GM12878 (cell line): ENCODE data around the gene TAF4.

Source experiments
- KAT2A ChIP-seq: conservative IDR thresholded peaks from 2 replicates; pipeline ENCODE4 v1.6.1; 2011; ENCODE audit warnings: low read depth, low read length; ENCODE audit not compliant: control insufficient read depth
- POLR2A ChIP-seq: IDR thresholded peaks from 2 replicates; pipeline ENCODE4 v1.6.1; 2011; ENCODE audit warnings: low read depth, mild to moderate bottlenecking, low read length
- RAD21 ChIP-seq: IDR thresholded peaks from 2 replicates; pipeline ENCODE4 v1.6.1; 2011; ENCODE audit warnings: mild to moderate bottlenecking, low read depth, low read length, moderate library complexity; ENCODE audit not compliant: insufficient read depth
- RCOR1 ChIP-seq: conservative IDR thresholded peaks from 2 replicates; pipeline ENCODE4 v1.6.1; 2012; ENCODE audit warnings: low read depth, low read length, improper control_type of control experiment
- YY1 ChIP-seq: IDR thresholded peaks from 2 replicates; pipeline ENCODE4 v1.6.1; 2011; ENCODE audit warnings: low read depth, mild to moderate bottlenecking, low read length
- TF ChIP-seq, protein P1 (sequence below), 3 experiments: IDR thresholded peaks in 2 of 3; conservative IDR thresholded peaks in 1 of 3; 2 replicates each; pipeline ENCODE4 v1.5.1; 2011; ENCODE audit warnings: low read depth in 3 of 3, low read length in 3 of 3, mild to moderate bottlenecking in 3 of 3, control low read depth in 2 of 3, moderate library complexity in 2 of 3, inconsistent platforms in 1 of 3, mixed read lengths in 1 of 3; ENCODE audit not compliant: control insufficient read depth in 2 of 3, insufficient read depth in 1 of 3; ENCODE audit errors: extremely low read depth in 1 of 3

DNA sequence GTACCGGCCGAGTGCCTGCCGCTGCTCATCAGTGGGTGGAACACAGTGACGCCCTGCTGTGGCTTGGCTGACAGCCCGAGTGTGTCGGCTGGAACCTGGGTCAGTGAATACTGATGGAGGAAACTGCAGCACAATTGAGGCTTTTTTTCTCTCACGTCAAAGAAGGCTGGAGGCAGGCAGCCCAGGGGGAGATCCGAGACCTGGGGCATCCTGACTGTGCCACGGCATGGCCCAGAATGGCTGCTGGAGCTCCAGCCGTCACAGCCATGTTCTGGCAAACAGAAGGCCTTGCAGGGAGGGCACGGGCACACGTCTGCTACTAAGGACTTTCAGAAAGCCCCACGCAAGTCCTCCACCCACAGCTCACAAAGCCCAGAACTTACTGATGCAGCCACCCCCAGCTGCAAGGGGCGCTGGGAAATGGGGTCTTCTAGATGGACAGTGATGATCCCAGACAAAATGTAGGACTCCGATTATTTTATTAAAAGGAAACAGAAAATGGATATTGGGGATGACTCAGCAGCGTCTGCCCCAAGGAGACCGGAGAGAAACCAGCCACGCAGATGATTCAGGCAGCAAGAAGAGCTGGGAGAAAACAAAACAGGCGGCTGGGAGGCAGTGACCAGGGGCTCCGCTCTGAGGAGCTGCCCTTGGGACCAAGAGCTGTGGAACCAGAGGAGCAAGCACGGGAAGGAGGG lies 140.0 kb downstream of the TAF4 start:
- no peak for TF ChIP-seq KAT2A
- TF ChIP-seq, protein P1, sequence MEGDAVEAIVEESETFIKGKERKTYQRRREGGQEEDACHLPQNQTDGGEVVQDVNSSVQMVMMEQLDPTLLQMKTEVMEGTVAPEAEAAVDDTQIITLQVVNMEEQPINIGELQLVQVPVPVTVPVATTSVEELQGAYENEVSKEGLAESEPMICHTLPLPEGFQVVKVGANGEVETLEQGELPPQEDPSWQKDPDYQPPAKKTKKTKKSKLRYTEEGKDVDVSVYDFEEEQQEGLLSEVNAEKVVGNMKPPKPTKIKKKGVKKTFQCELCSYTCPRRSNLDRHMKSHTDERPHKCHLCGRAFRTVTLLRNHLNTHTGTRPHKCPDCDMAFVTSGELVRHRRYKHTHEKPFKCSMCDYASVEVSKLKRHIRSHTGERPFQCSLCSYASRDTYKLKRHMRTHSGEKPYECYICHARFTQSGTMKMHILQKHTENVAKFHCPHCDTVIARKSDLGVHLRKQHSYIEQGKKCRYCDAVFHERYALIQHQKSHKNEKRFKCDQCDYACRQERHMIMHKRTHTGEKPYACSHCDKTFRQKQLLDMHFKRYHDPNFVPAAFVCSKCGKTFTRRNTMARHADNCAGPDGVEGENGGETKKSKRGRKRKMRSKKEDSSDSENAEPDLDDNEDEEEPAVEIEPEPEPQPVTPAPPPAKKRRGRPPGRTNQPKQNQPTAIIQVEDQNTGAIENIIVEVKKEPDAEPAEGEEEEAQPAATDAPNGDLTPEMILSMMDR (IDR thresholded peaks at IDR 0.05 in 2 of 3, conservative IDR thresholded peaks at IDR 0.05 in 1 of 3; ENCODE audit: control insufficient read depth in 2 of 3, extremely low read depth in 1 of 3, insufficient read depth in 1 of 3, low read depth in 3 of 3, low read length in 3 of 3): no peak
- no peak for TF ChIP-seq YY1
- TF ChIP-seq RCOR1: no peak
- no peak for TF ChIP-seq RAD21
- no peak for TF ChIP-seq POLR2A
